Lung (tissue), 12 donors: ENCODE results near the gene SAYSD1. TPM values are rescaled to one million over a fixed set of nuclear protein-coding genes. Genes with fewer than 3 reads are reported as not detected.

Experiments
- ATAC-seq: fragments of 200-7000 bp; cut with Tn5 transposase; one replicate; pipeline ENCODE4 v1.9.1; 2020; ENCODE audit warnings: moderate number of reproducible peaks; ENCODE audit not compliant: insufficient read depth, low FRiP score
- DNase-seq, 3 donors: peaks; one replicate each; pipeline ENCODE4 v3.0.0-alpha.2; 2013 to 2017
- H3K27ac ChIP-seq, 2 donors: one replicate each; pipeline ENCODE4 v1.5.1; 2013; ENCODE audit warnings: mild to moderate bottlenecking in 2 of 2, moderate library complexity in 2 of 2, control low read depth in 1 of 2, inconsistent platforms in 1 of 2, low read depth in 1 of 2, low read length in 1 of 2
- H3K27me3 ChIP-seq, 3 donors: one replicate each; pipeline ENCODE4 v1.5.1; 2013; ENCODE audit warnings: low read length in 2 of 3; ENCODE audit not compliant: control insufficient read depth in 3 of 3, insufficient read depth in 3 of 3
- H3K36me3 ChIP-seq, 4 donors: one replicate each; pipeline ENCODE4 v1.5.1; 2013; ENCODE audit warnings: low read length in 4 of 4, mild to moderate bottlenecking in 1 of 4, moderate library complexity in 1 of 4; ENCODE audit not compliant: control insufficient read depth in 4 of 4, insufficient read depth in 4 of 4
- H3K4me1 ChIP-seq, 5 donors: one replicate each; pipeline ENCODE4 v1.5.1; 2013; ENCODE audit warnings: low read length in 5 of 5, mild to moderate bottlenecking in 2 of 5, moderate library complexity in 1 of 5; ENCODE audit not compliant: control insufficient read depth in 5 of 5, insufficient read depth in 5 of 5
- H3K4me3 ChIP-seq: one replicate; pipeline ENCODE4 v1.5.1; 2013; ENCODE audit warnings: mild to moderate bottlenecking, control low read depth, moderate library complexity
- H3K9ac ChIP-seq, 2 donors: one replicate each; pipeline ENCODE4 v1.5.1; 2013; ENCODE audit warnings: low read length in 2 of 2, control low read depth in 1 of 2; ENCODE audit not compliant: insufficient read depth in 1 of 2
- H3K9me3 ChIP-seq, 4 donors: one replicate each; pipeline ENCODE4 v1.5.1; 2013; ENCODE audit warnings: low read length in 3 of 4, mild to moderate bottlenecking in 1 of 4, moderate library complexity in 1 of 4; ENCODE audit not compliant: control insufficient read depth in 4 of 4, insufficient read depth in 3 of 4
- WGBS, 2 donors: extraction: QIAGEN DNeasy Blood & Tissue Kit; methylation state at CpG; one replicate each; pipeline ENCODE4 v1.1.7; 2013; 5-methylcytosine and 5-hydroxymethylcytosine counted together
- polyA plus RNA-seq, 2 donors: library from polyadenylated mRNA; stranded (reverse); fragments of 200-250 nt; gene quantifications; one replicate each; pipeline ENCODE4 v1.2.1, GENCODE V29; 2013
- total RNA-seq, 2 donors: library from RNA; depleted of rRNA in 1 of 2; stranded (reverse); fragments of >200 nt in 1 of 2; gene quantifications; one replicate each; pipeline ENCODE4 v1.2.1, GENCODE V29; 2014 to 2021
- TF ChIP-seq, protein P1 (sequence below): IDR thresholded peaks from 2 replicates; pipeline ENCODE4 v1.5.1; 2012; ENCODE audit warnings: mild to moderate bottlenecking; ENCODE audit errors: control extremely low read depth, extremely low read depth
- donor health status: control.
- donor health status: control.
- donor health status: Bipolar disorder and iron deficiency.
- donor health status: healthy.
- donor health status: DM: yes; HTN: yes; CAD: no.

Gene SAYSD1
- total and polyA plus RNA-seq, 4 donors, result 9.8 to 17.8 (median 16.5) TPM

DNA sequence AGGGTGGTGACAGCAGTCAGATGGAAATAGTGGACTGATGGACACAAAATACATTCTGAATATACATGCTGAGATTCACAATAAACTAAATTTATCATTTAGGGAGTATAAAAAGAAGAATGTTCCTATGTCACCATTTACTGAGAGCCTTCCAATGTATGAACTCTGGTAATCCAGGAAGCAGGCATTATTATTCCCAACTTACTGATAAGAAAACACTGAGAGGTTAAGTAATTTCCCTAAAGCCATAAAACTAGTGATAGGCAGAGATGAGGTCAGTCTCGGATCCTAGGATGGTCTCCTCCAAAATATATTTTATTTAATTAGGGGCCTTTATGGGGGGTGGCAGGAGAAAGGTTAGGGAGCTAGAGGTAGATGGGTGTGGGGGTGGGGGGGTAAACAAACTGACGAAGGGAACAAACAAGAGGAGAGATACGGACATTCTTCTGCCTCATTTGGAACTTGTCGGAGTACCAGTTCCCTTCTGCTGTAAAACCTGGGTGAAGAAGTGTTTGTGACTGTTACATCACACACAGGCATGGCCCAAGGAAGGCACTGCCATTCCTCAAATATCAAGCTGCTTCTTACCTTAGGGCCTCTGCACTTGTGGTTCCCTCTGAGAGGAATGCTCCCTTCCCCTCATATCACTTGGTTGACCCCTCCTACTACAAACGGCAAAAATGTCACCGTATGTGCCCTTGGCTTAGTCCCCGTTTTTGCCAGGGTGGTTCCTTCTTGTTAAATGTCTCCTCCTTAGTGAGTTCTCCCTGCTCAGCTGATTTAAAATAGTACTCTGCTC is 6.7 kb downstream of the SAYSD1 start:
- peaks cover 8 to 20% (median 14%) of the 10 kb centered on the region in 4 donors for H3K36me3 ChIP-seq
- H3K4me1 ChIP-seq, result peaks cover under 1 to 40% (median 6%) of the 10 kb centered on the region in 5 donors
- 89 to 92% methylated on average over 7 of the region's 7 CpGs for WGBS, 2 donors
- no peak overlapping the region for H3K4me3 ChIP-seq
- no peaks in the 10 kb centered on the region for H3K27me3 ChIP-seq
- H3K27ac ChIP-seq, result no peak overlapping the region
- no peak overlapping the region for H3K9ac ChIP-seq
- ATAC-seq, result no peak
- no peak for DNase-seq
- TF ChIP-seq, protein P1, sequence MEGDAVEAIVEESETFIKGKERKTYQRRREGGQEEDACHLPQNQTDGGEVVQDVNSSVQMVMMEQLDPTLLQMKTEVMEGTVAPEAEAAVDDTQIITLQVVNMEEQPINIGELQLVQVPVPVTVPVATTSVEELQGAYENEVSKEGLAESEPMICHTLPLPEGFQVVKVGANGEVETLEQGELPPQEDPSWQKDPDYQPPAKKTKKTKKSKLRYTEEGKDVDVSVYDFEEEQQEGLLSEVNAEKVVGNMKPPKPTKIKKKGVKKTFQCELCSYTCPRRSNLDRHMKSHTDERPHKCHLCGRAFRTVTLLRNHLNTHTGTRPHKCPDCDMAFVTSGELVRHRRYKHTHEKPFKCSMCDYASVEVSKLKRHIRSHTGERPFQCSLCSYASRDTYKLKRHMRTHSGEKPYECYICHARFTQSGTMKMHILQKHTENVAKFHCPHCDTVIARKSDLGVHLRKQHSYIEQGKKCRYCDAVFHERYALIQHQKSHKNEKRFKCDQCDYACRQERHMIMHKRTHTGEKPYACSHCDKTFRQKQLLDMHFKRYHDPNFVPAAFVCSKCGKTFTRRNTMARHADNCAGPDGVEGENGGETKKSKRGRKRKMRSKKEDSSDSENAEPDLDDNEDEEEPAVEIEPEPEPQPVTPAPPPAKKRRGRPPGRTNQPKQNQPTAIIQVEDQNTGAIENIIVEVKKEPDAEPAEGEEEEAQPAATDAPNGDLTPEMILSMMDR, result no peak
- no peaks in the 10 kb centered on the region for H3K9me3 ChIP-seq

DNA sequence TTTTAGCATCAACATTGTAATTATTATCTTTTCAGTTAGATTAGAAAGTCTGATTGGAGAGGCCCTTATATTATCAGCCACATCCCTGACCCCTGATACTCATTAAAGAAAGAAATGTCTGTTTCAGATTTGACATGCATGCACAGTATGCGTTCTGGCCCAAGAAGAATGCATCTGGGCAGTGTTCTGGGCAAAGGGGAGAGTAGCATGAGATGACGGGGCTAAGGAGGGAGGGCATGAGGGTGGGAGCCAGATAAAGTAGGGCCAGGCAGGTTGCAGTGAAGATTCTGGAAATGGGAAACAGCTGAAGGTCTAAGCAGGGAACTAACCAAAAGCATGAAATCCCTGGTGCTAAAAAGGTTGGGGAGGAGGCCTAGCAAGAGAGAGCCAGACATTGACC is 7.3 kb downstream of the SAYSD1 start:
- no peak overlapping the region for H3K4me3 ChIP-seq
- no peak overlapping the region for H3K27ac ChIP-seq
- no peaks in the 10 kb centered on the region for H3K27me3 ChIP-seq
- 41% methylated on average over 2 of the region's 2 CpGs for WGBS, 2 donors
- H3K4me1 ChIP-seq, result peaks cover 0 to 43% (median 9%) of the 10 kb centered on the region in 5 donors
- no peaks in the 10 kb centered on the region for H3K9me3 ChIP-seq
- no peak for ATAC-seq
- no peak overlapping the region for H3K9ac ChIP-seq
- DNase-seq, result no peak
- peaks cover 8 to 20% (median 14%) of the 10 kb centered on the region in 4 donors for H3K36me3 ChIP-seq
- TF ChIP-seq, protein P1, result no peak

DNA sequence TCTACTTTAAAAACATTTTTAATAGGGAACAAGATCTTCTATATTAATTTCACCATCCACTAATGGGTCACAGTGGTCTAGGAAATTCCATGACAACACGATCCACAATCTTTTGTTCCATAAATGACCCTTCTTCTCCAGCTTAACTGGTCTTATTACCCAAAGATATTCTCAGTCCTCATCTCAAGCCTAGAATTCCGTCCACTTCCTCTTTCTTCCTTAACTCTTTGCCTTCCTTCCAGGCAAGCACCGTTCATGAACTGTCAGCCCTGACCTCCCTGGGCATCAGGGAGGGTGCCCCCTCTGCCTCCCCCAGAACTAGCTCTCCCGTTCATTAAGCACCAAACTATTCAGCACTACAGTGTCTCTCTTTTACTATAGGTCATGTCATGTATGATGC is 8.0 kb downstream of the SAYSD1 start:
- no peaks in the 10 kb centered on the region for H3K27me3 ChIP-seq
- no peak for DNase-seq
- no peak for ATAC-seq
- TF ChIP-seq, protein P1, result no peak
- H3K4me1 ChIP-seq, result peaks cover 0 to 47% (median 13%) of the 10 kb centered on the region in 5 donors
- WGBS, 2 donors, result 62 to 72% methylated on average over 4 of the region's 4 CpGs
- no peak overlapping the region for H3K9ac ChIP-seq
- H3K36me3 ChIP-seq, result peaks cover 8 to 20% (median 14%) of the 10 kb centered on the region in 4 donors
- no peaks in the 10 kb centered on the region for H3K9me3 ChIP-seq
- H3K4me3 ChIP-seq, result no peak overlapping the region
- no peak overlapping the region for H3K27ac ChIP-seq
